Gastroesophageal sphincter (tissue), 3 donors: ENCODE data around the gene KCNJ3.

Experiments
- POLR2AphosphoS5 ChIP-seq: sonication (generic); formaldehyde crosslinking; IDR thresholded peaks from one replicate; pipeline ENCODE4 v1.6.1; 2017; ENCODE audit warnings: antibody characterized with exemption
- TF ChIP-seq, protein P1 (sequence below), 4 experiments: fragments of 200-600 bp in 2 of 4; fragments of 450-650 bp in 2 of 4; sonication (generic) in 1 of 4; IDR thresholded peaks; one replicate each; pipeline ENCODE4 v1.5.1; 2017 to 2019; ENCODE audit warnings: antibody characterized with exemption in 4 of 4, mild to moderate bottlenecking in 2 of 4, moderate library complexity in 2 of 4

DNA sequence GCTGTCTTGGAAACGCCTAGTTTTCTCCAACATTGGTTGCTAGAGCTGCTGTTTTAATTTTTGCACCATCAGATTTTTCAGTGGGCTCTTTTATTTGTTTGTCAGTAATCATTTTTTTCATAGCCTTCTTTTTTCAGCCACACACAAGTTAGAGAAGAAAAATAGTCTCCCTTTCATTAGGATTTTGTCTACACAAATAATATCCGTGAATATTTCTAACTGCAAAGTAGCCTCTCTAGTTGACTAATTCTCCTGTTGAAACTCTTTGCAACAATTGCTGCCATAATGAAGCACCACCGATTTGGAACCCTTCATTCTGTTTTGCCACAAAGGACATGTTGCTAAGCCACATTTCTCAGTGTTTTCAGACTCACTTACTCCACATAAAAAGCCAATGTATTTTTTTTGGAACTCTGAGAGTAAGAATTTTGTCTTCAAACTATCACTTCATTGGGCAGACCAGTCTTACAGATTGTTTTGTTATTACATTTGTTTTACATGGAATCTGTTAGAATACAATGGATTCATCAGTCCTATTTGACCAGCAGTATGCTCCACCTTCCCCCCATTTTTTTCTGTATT, 9.6 kb downstream of the KCNJ3 start:
- TF ChIP-seq, protein P1, sequence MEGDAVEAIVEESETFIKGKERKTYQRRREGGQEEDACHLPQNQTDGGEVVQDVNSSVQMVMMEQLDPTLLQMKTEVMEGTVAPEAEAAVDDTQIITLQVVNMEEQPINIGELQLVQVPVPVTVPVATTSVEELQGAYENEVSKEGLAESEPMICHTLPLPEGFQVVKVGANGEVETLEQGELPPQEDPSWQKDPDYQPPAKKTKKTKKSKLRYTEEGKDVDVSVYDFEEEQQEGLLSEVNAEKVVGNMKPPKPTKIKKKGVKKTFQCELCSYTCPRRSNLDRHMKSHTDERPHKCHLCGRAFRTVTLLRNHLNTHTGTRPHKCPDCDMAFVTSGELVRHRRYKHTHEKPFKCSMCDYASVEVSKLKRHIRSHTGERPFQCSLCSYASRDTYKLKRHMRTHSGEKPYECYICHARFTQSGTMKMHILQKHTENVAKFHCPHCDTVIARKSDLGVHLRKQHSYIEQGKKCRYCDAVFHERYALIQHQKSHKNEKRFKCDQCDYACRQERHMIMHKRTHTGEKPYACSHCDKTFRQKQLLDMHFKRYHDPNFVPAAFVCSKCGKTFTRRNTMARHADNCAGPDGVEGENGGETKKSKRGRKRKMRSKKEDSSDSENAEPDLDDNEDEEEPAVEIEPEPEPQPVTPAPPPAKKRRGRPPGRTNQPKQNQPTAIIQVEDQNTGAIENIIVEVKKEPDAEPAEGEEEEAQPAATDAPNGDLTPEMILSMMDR (IDR thresholded peaks at IDR 0.05): no peak
- TF ChIP-seq POLR2AphosphoS5: no peak
